ENCODE measurements around the gene BMP2K.
"Not testable (repeated sequence)": the region's sequence is repeated elsewhere in the genome, so short reads cannot be mapped to it uniquely, and the experiment has no call there.

Gene BMP2K

GRCh38 chr4:78788007-78788889, 12.1 kb downstream of the BMP2K start:
- DNase-seq (ENCODE audit: low read depth in 2 of 2), result no peak

GRCh38 chr4:78795594-78796416, 19.7 kb downstream of the BMP2K start:
- not testable (repeated sequence) for DNase-seq (ENCODE audit: low read depth in 2 of 2)

GRCh38 chr4:78796526-78796925, 20.4 kb downstream of the BMP2K start:
- DNase-seq (ENCODE audit: low read depth in 2 of 2), result no peak

GRCh38 chr4:78797777-78798284, 21.7 kb downstream of the BMP2K start:
- DNase-seq (ENCODE audit: low read depth in 2 of 2), result no peak

GRCh38 chr4:78799551-78800495, 23.7 kb downstream of the BMP2K start:
- DNase-seq (ENCODE audit: low read depth in 2 of 2), result no peak

- no peak for DNase-seq (ENCODE audit: low read depth in 2 of 2)
Observed at GRCh38 chr4:78800965-78801364, 24.8 kb downstream of the BMP2K start.

GRCh38 chr4:78803983-78804382, 27.8 kb downstream of the BMP2K start:
- DNase-seq (ENCODE audit: low read depth in 2 of 2), result no peak

GRCh38 chr4:78806943-78807460, 30.9 kb downstream of the BMP2K start:
- no peak for DNase-seq (ENCODE audit: low read depth in 2 of 2)

- DNase-seq (ENCODE audit: low read depth in 2 of 2), result no peak
Observed at GRCh38 chr4:78809295-78809694, 33.1 kb downstream of the BMP2K start.

- DNase-seq (ENCODE audit: low read depth in 2 of 2), result no peak
Observed at GRCh38 chr4:78809928-78810835, 34.0 kb downstream of the BMP2K start.

- DNase-seq (ENCODE audit: low read depth in 2 of 2), result no peak
Observed at GRCh38 chr4:78811034-78811433, 34.9 kb downstream of the BMP2K start.

GRCh38 chr4:78818530-78819079, 42.5 kb downstream of the BMP2K start:
- no peak for DNase-seq (ENCODE audit: low read depth in 2 of 2)

- no peak for DNase-seq (ENCODE audit: low read depth in 2 of 2)
Observed at GRCh38 chr4:78824001-78824400, 47.9 kb downstream of the BMP2K start.

GRCh38 chr4:78827191-78827590, 51.0 kb downstream of the BMP2K start:
- no peak for DNase-seq (ENCODE audit: low read depth in 2 of 2)

GRCh38 chr4:78829296-78829695, 53.1 kb downstream of the BMP2K start:
- DNase-seq (ENCODE audit: low read depth in 2 of 2), result no peak

GRCh38 chr4:78839676-78840075, 63.5 kb downstream of the BMP2K start:
- DNase-seq (ENCODE audit: low read depth in 2 of 2), result not testable (repeated sequence)

- DNase-seq (ENCODE audit: low read depth in 2 of 2), result not testable (repeated sequence)
Observed at GRCh38 chr4:78840286-78840685, 64.1 kb downstream of the BMP2K start.

- DNase-seq (ENCODE audit: low read depth in 2 of 2), result no peak
Observed at GRCh38 chr4:78845472-78845871, 69.3 kb downstream of the BMP2K start.

GRCh38 chr4:78846258-78846657, 70.1 kb downstream of the BMP2K start:
- no peak for DNase-seq (ENCODE audit: low read depth in 2 of 2)

GRCh38 chr4:78862314-78862737, 86.2 kb downstream of the BMP2K start:
- no peak for DNase-seq (ENCODE audit: low read depth in 2 of 2)

Data from stimulated activated CD4-positive, alpha-beta T cell treated with anti-CD3 and anti-CD28 coated beads, Interleukin-15, amount 100 ng/mL, for 48 hours (primary cell).